GM23248 (cell line): Measurements from ENCODE around the gene LAMB1. TPM values are rescaled to one million over a fixed set of nuclear protein-coding genes. Genes with fewer than 3 reads are reported as not detected.
A peak's percentile ranks its signal among the peaks of the same experiment; 100 is the strongest.
"Not testable (repeated sequence)": the region's sequence is repeated elsewhere in the genome, so short reads cannot be mapped to it uniquely, and the experiment has no call there.

Experiments used
- DNase-seq: peaks from one replicate; pipeline ENCODE4 v3.0.0-alpha.2; 2015
- H2AFZ ChIP-seq: fragments of 200-600 bp; sonication (generic); 2 replicates; pipeline ENCODE4 v1.6.1; 2016; ENCODE audit warnings: antibody characterized with exemption
- H3F3A ChIP-seq: fragments of 200-600 bp; sonication (generic); 2 replicates; pipeline ENCODE4 v1.6.1; 2016; ENCODE audit warnings: mild to moderate bottlenecking, antibody characterized with exemption, mixed run types; ENCODE audit not compliant: insufficient read depth
- H3K27ac ChIP-seq: fragments of 200-600 bp; sonication (generic); 2 replicates; pipeline ENCODE4 v1.5.1; 2016; ENCODE audit warnings: mild to moderate bottlenecking
- H3K27me3 ChIP-seq: fragments of 200-600 bp; sonication (generic); replicated peaks from 2 replicates; pipeline ENCODE4 v1.6.1; 2016; ENCODE audit warnings: mild to moderate bottlenecking; ENCODE audit not compliant: insufficient read depth
- H3K36me3 ChIP-seq: fragments of 200-600 bp; sonication (generic); 2 replicates; pipeline ENCODE4 v1.6.1; 2016; ENCODE audit warnings: low read depth, mild to moderate bottlenecking
- H3K4me1 ChIP-seq: fragments of 200-600 bp; sonication (generic); 2 replicates; pipeline ENCODE4 v1.6.1; 2016; ENCODE audit warnings: mild to moderate bottlenecking; ENCODE audit not compliant: insufficient read depth
- H3K4me2 ChIP-seq: fragments of 200-600 bp; sonication (generic); one replicate; pipeline ENCODE4 v1.6.1; 2016; ENCODE audit warnings: mild to moderate bottlenecking; ENCODE audit not compliant: unreplicated experiment
- H3K4me3 ChIP-seq: fragments of 200-600 bp; sonication (generic); 2 replicates; pipeline ENCODE4 v1.5.1; 2016; ENCODE audit warnings: mild to moderate bottlenecking
- H3K79me2 ChIP-seq: fragments of 200-600 bp; sonication (generic); 2 replicates; pipeline ENCODE4 v1.6.1; 2016; ENCODE audit warnings: mild to moderate bottlenecking; ENCODE audit not compliant: insufficient read depth
- H3K9ac ChIP-seq: fragments of 200-600 bp; sonication (generic); 2 replicates; pipeline ENCODE4 v1.6.1; 2016; ENCODE audit warnings: mild to moderate bottlenecking
- H3K9me2 ChIP-seq: fragments of 200-600 bp; sonication (generic); 2 replicates; pipeline ENCODE4 v1.6.1; 2016; ENCODE audit warnings: mixed run types, mild to moderate bottlenecking, moderate library complexity; ENCODE audit not compliant: insufficient read depth
- H3K9me3 ChIP-seq: fragments of 200-600 bp; sonication (generic); one replicate; pipeline ENCODE4 v1.6.1; 2017; ENCODE audit warnings: low read depth
- H4K20me1 ChIP-seq: fragments of 200-600 bp; sonication (generic); 2 replicates; pipeline ENCODE4 v1.6.0; 2016; ENCODE audit not compliant: insufficient read depth
- EZH2 ChIP-seq: fragments of 200-600 bp; sonication (generic); IDR thresholded peaks from 2 replicates; pipeline ENCODE4 v1.6.1; 2018; ENCODE audit warnings: antibody characterized with exemption, mild to moderate bottlenecking; ENCODE audit not compliant: insufficient read depth, poor library complexity, severe bottlenecking
- EZH2phosphoT487 ChIP-seq: fragments of 200-600 bp; sonication (generic); IDR thresholded peaks from 2 replicates; pipeline ENCODE4 v1.6.1; 2018; ENCODE audit warnings: antibody characterized with exemption, moderate library complexity, mild to moderate bottlenecking, low read depth; ENCODE audit not compliant: insufficient read depth
- WGBS, 2 experiments: methylation state at CpG; one replicate each; pipeline ENCODE4 v1.1.6; 2015 to 2017; ENCODE audit warnings: low lambda C conversion rate in 2 of 2, low coverage in 1 of 2; ENCODE audit errors: missing lambda C conversion rate in 2 of 2; 5-methylcytosine and 5-hydroxymethylcytosine counted together
- in situ Hi-C: fragments of 300-500 bp; cut with MboI; formaldehyde crosslinking; loops from 2 replicates; pipeline ENCODE4 v1.15.0; 2020
- polyA plus RNA-seq: library from polyadenylated mRNA; unstranded; fragments of >200 nt; fragmentation: Nextera tagmentation; extraction: Ambion mirVana; gene quantifications from 2 replicates; pipeline ENCODE4 v1.2.1, GENCODE V29; 2016
- total RNA-seq: library from RNA; depleted of rRNA; stranded (reverse); fragments of >200 nt; shearing (Covaris generic); gene quantifications from 2 replicates; pipeline ENCODE4 v1.2.3, GENCODE V29; 2014

LAMB1 gene
- total and polyA plus RNA-seq, 2 experiments from 2014 or later: 108 to 135 TPM

- no peak overlapping the region for H2AFZ ChIP-seq
- peaks cover 85% of the 10 kb centered on the region for H3K36me3 ChIP-seq
- no peak overlapping the region for H3K4me3 ChIP-seq
- H3K9ac ChIP-seq: no peak overlapping the region
- H3K9me3 ChIP-seq: no peaks in the 10 kb centered on the region
- no peak for TF ChIP-seq EZH2
- TF ChIP-seq EZH2phosphoT487: no peak
- no peaks in the 10 kb centered on the region for H4K20me1 ChIP-seq
- peaks cover 5% of the 10 kb centered on the region; the same call in 1 of the 2 replicates for H3K4me1 ChIP-seq
- H3K27ac ChIP-seq: no peak overlapping the region
- H3K9me2 ChIP-seq: no peaks in the 10 kb centered on the region
- DNase-seq: no peak
- peaks cover 20% of the 10 kb centered on the region for H3K79me2 ChIP-seq
- H3K4me2 ChIP-seq: no peak overlapping the region
- WGBS, 2 experiments: 97% methylated on average over 1 of the region's 1 CpG
- in situ Hi-C loops: no loop called here
- peaks cover 51% of the 10 kb centered on the region for H3F3A ChIP-seq
- H3K27me3 ChIP-seq: no peaks in the 10 kb centered on the region
Measured at GRCh38 chr7:107926481-107926880, 76.5 kb downstream of the LAMB1 start.

- no peak overlapping the region for H3K27ac ChIP-seq
- no peaks in the 10 kb centered on the region for H3K9me2 ChIP-seq
- 88 to 94% methylated on average over 5 of the region's 5 CpGs for WGBS, 2 experiments
- no peaks in the 10 kb centered on the region for H4K20me1 ChIP-seq
- H3K27me3 ChIP-seq: no peaks in the 10 kb centered on the region
- in situ Hi-C loops: no loop called here
- no peak for TF ChIP-seq EZH2phosphoT487
- no peak for TF ChIP-seq EZH2
- no peak overlapping the region for H3K4me2 ChIP-seq
- H3K4me1 ChIP-seq: peaks cover 5% of the 10 kb centered on the region; the same call in 1 of the 2 replicates
- peaks cover 48% of the 10 kb centered on the region; the same call in 1 of the 2 replicates for H3F3A ChIP-seq
- H3K4me3 ChIP-seq: no peak overlapping the region
- H2AFZ ChIP-seq: no peak overlapping the region
- peaks cover 74% of the 10 kb centered on the region for H3K36me3 ChIP-seq
- DNase-seq: no peak
- no peaks in the 10 kb centered on the region for H3K9me3 ChIP-seq
- H3K79me2 ChIP-seq: peaks cover 25% of the 10 kb centered on the region; the same call in 1 of the 2 replicates
- no peak overlapping the region for H3K9ac ChIP-seq
Measured at GRCh38 chr7:107924841-107925504, 78.0 kb downstream of the LAMB1 start.

GRCh38 chr7:107922886-107923285 lies 80.1 kb downstream of the LAMB1 start:
- no peaks in the 10 kb centered on the region for H4K20me1 ChIP-seq
- peak; percentile 30 for DNase-seq
- WGBS, 2 experiments: 57 to 58% methylated on average over 1 of the region's 1 CpG
- TF ChIP-seq EZH2 (no peak), EZH2phosphoT487 (no peak)
- H3K4me1 ChIP-seq: peaks cover 8% of the 10 kb centered on the region
- no peak overlapping the region for H2AFZ ChIP-seq
- H3K4me2 ChIP-seq: no peak overlapping the region
- peaks cover 59% of the 10 kb centered on the region; the same call in 1 of the 2 replicates for H3F3A ChIP-seq
- H3K27ac ChIP-seq: peak overlapping the region; percentile 17; the same call in 1 of the 2 replicates
- H3K9me2 ChIP-seq: no peaks in the 10 kb centered on the region
- H3K79me2 ChIP-seq: peaks cover 25% of the 10 kb centered on the region; the same call in 1 of the 2 replicates
- in situ Hi-C loops: no loop called here
- H3K9me3 ChIP-seq: no peaks in the 10 kb centered on the region
- no peaks in the 10 kb centered on the region for H3K27me3 ChIP-seq
- peaks cover 72% of the 10 kb centered on the region for H3K36me3 ChIP-seq
- H3K4me3 ChIP-seq: no peak overlapping the region
- no peak overlapping the region for H3K9ac ChIP-seq

- H3K9me3 ChIP-seq, DNase-seq, H4K20me1 ChIP-seq, H2AFZ ChIP-seq, H3K4me1 ChIP-seq, H3K27ac ChIP-seq, in situ Hi-C loops, H3K27me3 ChIP-seq, H3K4me2 ChIP-seq, H3K9me2 ChIP-seq, H3K4me3 ChIP-seq, H3K9ac ChIP-seq: not testable (repeated sequence)
- Histone ChIP-seq H3F3A (peaks cover 59% of the 10 kb centered on the region; the same call in 1 of the 2 replicates), H3K79me2 (peaks cover 25% of the 10 kb centered on the region; the same call in 1 of the 2 replicates), H3K36me3 (peaks cover 73% of the 10 kb centered on the region)
- 50% methylated on average over 2 of the region's 2 CpGs for WGBS, 2 experiments
Measured at GRCh38 chr7:107921826-107922225, 81.1 kb downstream of the LAMB1 start.
